ENCODE data around the gene RPGRIP1.

The RPGRIP1 gene

GRCh38 chr14:21245813-21246212, 34.1 kb upstream of the RPGRIP1 start:
- TF ChIP-seq EZH2 (optimal IDR thresholded peaks at IDR 0.05; ENCODE audit: low read depth, low read length): no peak
- TF ChIP-seq, protein P1, sequence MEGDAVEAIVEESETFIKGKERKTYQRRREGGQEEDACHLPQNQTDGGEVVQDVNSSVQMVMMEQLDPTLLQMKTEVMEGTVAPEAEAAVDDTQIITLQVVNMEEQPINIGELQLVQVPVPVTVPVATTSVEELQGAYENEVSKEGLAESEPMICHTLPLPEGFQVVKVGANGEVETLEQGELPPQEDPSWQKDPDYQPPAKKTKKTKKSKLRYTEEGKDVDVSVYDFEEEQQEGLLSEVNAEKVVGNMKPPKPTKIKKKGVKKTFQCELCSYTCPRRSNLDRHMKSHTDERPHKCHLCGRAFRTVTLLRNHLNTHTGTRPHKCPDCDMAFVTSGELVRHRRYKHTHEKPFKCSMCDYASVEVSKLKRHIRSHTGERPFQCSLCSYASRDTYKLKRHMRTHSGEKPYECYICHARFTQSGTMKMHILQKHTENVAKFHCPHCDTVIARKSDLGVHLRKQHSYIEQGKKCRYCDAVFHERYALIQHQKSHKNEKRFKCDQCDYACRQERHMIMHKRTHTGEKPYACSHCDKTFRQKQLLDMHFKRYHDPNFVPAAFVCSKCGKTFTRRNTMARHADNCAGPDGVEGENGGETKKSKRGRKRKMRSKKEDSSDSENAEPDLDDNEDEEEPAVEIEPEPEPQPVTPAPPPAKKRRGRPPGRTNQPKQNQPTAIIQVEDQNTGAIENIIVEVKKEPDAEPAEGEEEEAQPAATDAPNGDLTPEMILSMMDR (IDR thresholded peaks at IDR 0.05; ENCODE audit: low read length): no peak
- TF ChIP-seq EZH2phosphoT487 (IDR thresholded peaks at IDR 0.05; ENCODE audit: low read length): no peak
- Histone ChIP-seq H2AFZ (ENCODE audit: low read length) (no peak overlapping the region), H3K4me2 (ENCODE audit: low read depth, low read length) (no peak overlapping the region), H3F3A (ENCODE audit: insufficient read depth, low read length) (peaks cover 3% of the 10 kb centered on the region; the same call in 1 of the 2 replicates), H3K9ac (ENCODE audit: low read length) (no peak overlapping the region), H4K20me1 (ENCODE audit: insufficient read depth, low read length) (peaks cover 62% of the 10 kb centered on the region), H3K9me3 (replicated peaks; ENCODE audit: insufficient read depth, low read length) (no peaks in the 10 kb centered on the region), H3K27me3 (replicated peaks; ENCODE audit: insufficient read depth, low read length) (no peaks in the 10 kb centered on the region), H3K9me2 (replicated peaks; ENCODE audit: insufficient read depth, low read length) (no peaks in the 10 kb centered on the region), H3K27ac (ENCODE audit: low read length) (no peak overlapping the region), H3K36me3 (replicated peaks; ENCODE audit: insufficient read depth, low read length) (no peaks in the 10 kb centered on the region; the same call in 1 of the 2 replicates), H3K4me1 (ENCODE audit: low read length) (no peaks in the 10 kb centered on the region), H3K79me2 (ENCODE audit: low read length) (peaks cover 99% of the 10 kb centered on the region), H3K4me3 (ENCODE audit: low read length) (no peak overlapping the region)
- no peak for DNase-seq

- TF ChIP-seq, protein P1 (IDR thresholded peaks at IDR 0.05; ENCODE audit: low read length): no peak
- TF ChIP-seq EZH2phosphoT487 (IDR thresholded peaks at IDR 0.05; ENCODE audit: low read length) (no peak), EZH2 (optimal IDR thresholded peaks at IDR 0.05; ENCODE audit: low read depth, low read length) (no peak)
- Histone ChIP-seq H3K9ac (ENCODE audit: low read length) (no peak overlapping the region), H4K20me1 (ENCODE audit: insufficient read depth, low read length) (peaks cover 47% of the 10 kb centered on the region), H3K27me3 (replicated peaks; ENCODE audit: insufficient read depth, low read length) (no peaks in the 10 kb centered on the region), H3K4me2 (ENCODE audit: low read depth, low read length) (no peak overlapping the region), H3K27ac (ENCODE audit: low read length) (no peak overlapping the region), H3K4me1 (ENCODE audit: low read length) (no peaks in the 10 kb centered on the region), H3K79me2 (ENCODE audit: low read length) (peaks cover 99% of the 10 kb centered on the region), H3K9me3 (replicated peaks; ENCODE audit: insufficient read depth, low read length) (no peaks in the 10 kb centered on the region), H3F3A (ENCODE audit: insufficient read depth, low read length) (peaks cover 3% of the 10 kb centered on the region; the same call in 1 of the 2 replicates), H3K36me3 (replicated peaks; ENCODE audit: insufficient read depth, low read length) (no peaks in the 10 kb centered on the region; the same call in 1 of the 2 replicates), H3K9me2 (replicated peaks; ENCODE audit: insufficient read depth, low read length) (no peaks in the 10 kb centered on the region), H2AFZ (ENCODE audit: low read length) (no peak overlapping the region), H3K4me3 (ENCODE audit: low read length) (no peak overlapping the region)
- no peak for DNase-seq
Observed at GRCh38 chr14:21248338-21248737, 31.5 kb upstream of the RPGRIP1 start.

DNA sequence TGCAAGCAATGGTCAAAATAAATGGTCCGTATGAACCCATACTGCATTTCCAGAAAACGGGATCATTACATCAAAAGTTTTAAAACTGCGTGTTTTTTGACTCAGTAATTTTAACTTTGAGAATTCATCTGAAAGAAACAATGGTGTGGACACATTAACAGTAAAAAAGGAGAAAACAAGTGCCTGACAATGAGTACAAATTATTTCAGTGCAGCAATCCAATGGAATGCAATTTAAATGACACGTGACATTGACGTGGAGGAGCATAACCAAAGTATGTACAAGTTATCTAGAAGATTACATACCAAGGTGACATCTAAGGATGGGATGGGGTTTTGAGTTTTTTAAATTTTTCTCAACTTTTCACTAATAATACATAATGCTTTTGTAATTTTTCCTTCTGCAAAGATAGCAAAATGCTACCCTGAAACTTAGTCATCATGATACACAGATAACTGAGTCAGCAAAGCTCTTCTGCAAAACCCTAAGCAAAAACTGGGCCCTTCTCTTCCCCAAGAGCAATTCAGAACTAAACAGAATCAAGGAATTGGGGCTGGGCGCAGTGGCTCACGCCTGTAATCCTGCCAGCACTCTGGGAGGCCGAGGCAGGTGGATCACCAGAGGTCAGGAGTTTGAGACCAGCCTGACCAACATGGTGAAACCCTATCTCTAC, 31.0 kb upstream of the RPGRIP1 start:
- Histone ChIP-seq H3F3A (ENCODE audit: insufficient read depth, low read length) (peaks cover 3% of the 10 kb centered on the region; the same call in 1 of the 2 replicates), H3K9ac (ENCODE audit: low read length) (no peak overlapping the region)

More for the DNA sequence above, 31.0 kb upstream of the RPGRIP1 start:
- Histone ChIP-seq H3K36me3 (replicated peaks; ENCODE audit: insufficient read depth, low read length) (no peaks in the 10 kb centered on the region; the same call in 1 of the 2 replicates), H2AFZ (ENCODE audit: low read length) (no peak overlapping the region), H3K4me1 (ENCODE audit: low read length) (no peaks in the 10 kb centered on the region), H3K4me2 (ENCODE audit: low read depth, low read length) (no peak overlapping the region), H4K20me1 (ENCODE audit: insufficient read depth, low read length) (peaks cover 47% of the 10 kb centered on the region), H3K79me2 (ENCODE audit: low read length) (peaks cover 100% of the 10 kb centered on the region), H3K27ac (ENCODE audit: low read length) (no peak overlapping the region), H3K27me3 (replicated peaks; ENCODE audit: insufficient read depth, low read length) (no peaks in the 10 kb centered on the region), H3K4me3 (ENCODE audit: low read length) (no peak overlapping the region), H3K9me2 (replicated peaks; ENCODE audit: insufficient read depth, low read length) (no peaks in the 10 kb centered on the region), H3K9me3 (replicated peaks; ENCODE audit: insufficient read depth, low read length) (no peaks in the 10 kb centered on the region)
- TF ChIP-seq, protein P1 (IDR thresholded peaks at IDR 0.05; ENCODE audit: low read length): no peak
- TF ChIP-seq EZH2phosphoT487 (IDR thresholded peaks at IDR 0.05; ENCODE audit: low read length) (no peak), EZH2 (optimal IDR thresholded peaks at IDR 0.05; ENCODE audit: low read depth, low read length) (no peak)
- DNase-seq: no peak

Data from MM.1S (cell line).